Fibroblast of pulmonary artery (primary cell): Measurements from ENCODE around the gene SMARCC2.

Experiments used
- DNase-seq: peaks from one replicate; pipeline ENCODE4 v3.0.0-alpha.2; 2010; ENCODE audit warnings: low read depth
- H3K4me3 ChIP-seq: replicated peaks from 2 replicates; pipeline ENCODE4 v1.5.1; 2011; ENCODE audit warnings: low read depth, mild to moderate bottlenecking, control low read depth, low read length, moderate library complexity
- TF ChIP-seq, protein P1 (sequence below): IDR thresholded peaks from 2 replicates; pipeline ENCODE4 v1.5.1; 2011; ENCODE audit warnings: mild to moderate bottlenecking, control low read depth, low read length, inconsistent platforms; ENCODE audit errors: missing control alignments

The SMARCC2 gene

DNA sequence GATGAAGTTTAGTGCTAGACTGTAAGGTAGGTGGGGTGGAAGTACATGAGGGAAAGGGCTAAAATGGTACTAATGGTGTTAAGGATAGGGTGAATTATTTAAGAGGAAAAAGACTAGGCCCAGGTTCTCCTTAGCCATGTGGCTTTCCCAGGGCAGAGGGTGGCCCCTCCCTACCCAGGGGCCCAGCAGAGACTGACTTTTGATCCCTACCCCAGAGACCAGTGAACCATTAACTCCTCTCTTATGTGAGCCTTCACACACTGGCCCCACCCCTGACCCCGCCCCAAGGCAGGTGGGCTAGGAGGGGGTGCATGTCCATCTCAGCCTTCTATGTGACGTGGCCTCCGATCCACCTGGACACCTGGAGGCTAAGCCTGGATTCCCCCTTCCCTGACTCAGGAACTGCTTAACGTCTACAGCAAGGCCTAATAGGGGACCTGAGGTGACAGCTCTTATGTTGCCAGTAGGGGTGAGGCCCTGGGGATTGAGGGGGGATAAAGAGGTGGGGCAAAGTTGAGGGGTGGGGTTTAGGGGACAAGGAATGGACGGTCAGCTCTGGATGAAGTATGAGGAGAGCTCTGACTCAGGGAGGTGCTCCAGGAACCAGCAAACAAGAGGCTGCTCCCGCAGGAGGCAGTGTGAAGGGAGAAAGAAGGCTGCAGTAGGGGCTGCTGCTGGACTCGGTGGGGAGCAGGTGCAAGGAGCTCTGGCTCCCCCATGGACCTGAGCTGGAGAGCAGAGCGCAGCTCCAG is 41.3 kb upstream of the SMARCC2 start:
- DNase-seq: no peak
- no peak overlapping the region for H3K4me3 ChIP-seq
- TF ChIP-seq, protein P1, sequence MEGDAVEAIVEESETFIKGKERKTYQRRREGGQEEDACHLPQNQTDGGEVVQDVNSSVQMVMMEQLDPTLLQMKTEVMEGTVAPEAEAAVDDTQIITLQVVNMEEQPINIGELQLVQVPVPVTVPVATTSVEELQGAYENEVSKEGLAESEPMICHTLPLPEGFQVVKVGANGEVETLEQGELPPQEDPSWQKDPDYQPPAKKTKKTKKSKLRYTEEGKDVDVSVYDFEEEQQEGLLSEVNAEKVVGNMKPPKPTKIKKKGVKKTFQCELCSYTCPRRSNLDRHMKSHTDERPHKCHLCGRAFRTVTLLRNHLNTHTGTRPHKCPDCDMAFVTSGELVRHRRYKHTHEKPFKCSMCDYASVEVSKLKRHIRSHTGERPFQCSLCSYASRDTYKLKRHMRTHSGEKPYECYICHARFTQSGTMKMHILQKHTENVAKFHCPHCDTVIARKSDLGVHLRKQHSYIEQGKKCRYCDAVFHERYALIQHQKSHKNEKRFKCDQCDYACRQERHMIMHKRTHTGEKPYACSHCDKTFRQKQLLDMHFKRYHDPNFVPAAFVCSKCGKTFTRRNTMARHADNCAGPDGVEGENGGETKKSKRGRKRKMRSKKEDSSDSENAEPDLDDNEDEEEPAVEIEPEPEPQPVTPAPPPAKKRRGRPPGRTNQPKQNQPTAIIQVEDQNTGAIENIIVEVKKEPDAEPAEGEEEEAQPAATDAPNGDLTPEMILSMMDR: no peak

- no peak within 1 kb of the TSS for H3K4me3 ChIP-seq
- TF ChIP-seq, protein P1: no peak
- no peak for DNase-seq
Observed at GRCh38 chr12:56229916-56230431, 40.7 kb upstream of the SMARCC2 start, which contains the start of gene SLC39A5. SLC39A5 (plus strand) TSS chr12:56230051; CDS start chr12:56231275, 1,224 bp downstream.

DNA sequence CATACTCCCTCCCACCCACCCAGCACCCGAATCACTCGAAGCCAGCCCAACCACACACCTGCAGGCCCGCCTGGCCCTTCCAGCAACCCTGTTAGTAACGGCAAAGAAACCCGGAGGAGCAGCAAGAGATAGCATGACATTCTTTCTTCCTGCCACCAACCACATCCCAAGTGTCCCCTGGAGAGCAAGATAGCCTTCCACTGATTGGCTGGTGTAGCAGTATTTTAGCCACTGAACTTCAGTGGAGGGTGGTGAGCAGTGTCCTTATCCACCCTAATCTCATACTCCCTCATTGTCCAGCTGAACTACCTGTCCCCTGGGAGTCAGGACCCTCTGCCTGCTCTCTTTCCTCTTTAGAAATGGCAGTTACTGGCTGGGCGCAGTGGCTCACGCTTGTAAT is 39.8 kb upstream of the SMARCC2 start:
- TF ChIP-seq, protein P1: no peak
- no peak overlapping the region for H3K4me3 ChIP-seq
- no peak for DNase-seq

GRCh38 chr12:56224954-56225353 is 35.7 kb upstream of the SMARCC2 start:
- DNase-seq: no peak
- TF ChIP-seq, protein P1: no peak
- peak overlapping the region; percentile 80 for H3K4me3 ChIP-seq

DNA sequence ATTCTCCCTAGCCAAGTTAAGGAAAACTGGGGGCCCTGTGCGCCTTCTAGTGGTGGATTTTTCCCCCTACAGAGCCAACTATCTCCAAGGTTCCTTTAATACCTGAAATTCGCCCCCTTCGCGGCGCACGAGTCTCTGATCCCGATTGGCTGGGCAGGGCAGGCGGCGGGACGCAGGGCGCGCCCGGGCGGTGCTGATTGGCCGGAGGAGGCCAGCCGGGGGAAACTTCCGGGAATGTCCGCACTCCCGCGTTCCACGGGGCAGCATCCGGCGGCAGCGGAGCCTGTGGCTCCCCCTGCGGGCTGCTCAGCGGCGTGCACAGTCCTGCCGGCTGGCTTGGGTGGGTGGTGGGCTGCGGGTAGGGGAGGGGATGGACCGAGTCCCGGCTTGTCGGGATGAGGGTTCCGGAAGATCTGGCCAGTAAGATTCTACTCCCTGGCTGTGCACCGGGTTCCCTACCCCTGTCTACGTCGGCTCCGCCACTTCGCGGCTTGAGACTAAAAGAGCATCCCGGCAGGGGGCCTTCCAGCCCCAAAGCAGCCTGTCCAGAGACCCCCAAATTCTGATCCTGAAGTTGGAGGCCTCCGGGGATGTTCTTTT is 34.9 kb upstream of the SMARCC2 start, which contains the start of gene NABP2:
TSS of gene NABP2 (plus strand) at position 241 of the 600 bp plus-strand sequence. CDS start 515 bp downstream, outside the sequence.
- peak; percentile 98 for DNase-seq
- TF ChIP-seq, protein P1: peak; percentile 71

DNA sequence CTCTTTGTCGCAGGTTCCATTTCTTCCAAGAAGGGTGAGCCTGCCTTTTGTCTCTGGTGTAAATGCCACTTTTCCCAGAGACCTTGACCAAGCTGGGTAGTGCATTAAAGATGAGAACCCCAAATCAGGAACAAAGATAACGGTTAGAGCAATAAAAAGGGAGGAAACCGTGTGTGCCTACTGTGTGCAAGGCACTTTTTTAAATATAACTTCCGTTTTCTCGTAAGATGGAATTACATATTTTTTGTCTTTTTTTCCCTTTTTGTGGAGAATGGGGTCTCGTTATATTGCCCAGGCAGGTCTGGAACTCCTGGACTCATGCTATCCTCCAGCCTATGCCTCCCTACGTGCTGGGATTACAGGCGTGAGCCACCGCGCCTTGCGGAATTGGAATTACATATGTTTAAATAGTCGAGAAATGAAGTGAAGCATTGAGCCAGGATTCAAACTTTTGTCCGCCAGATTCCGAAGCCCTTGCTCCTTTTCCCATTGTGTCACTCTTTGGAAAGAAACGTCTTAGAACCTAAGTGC is 34.4 kb upstream of the SMARCC2 start:
- H3K4me3 ChIP-seq: peak overlapping the region; percentile 28
- no peak for DNase-seq
- TF ChIP-seq, protein P1: no peak

More for the DNA sequence above, 34.9 kb upstream of the SMARCC2 start, which contains the start of gene NABP2:
- peak within 1 kb of the TSS; percentile 80 for H3K4me3 ChIP-seq
